ENCODE data around the gene PPP1R15A. TPM values are rescaled to one million over a fixed set of nuclear protein-coding genes. Genes with fewer than 3 reads are reported as not detected.
A peak's percentile ranks its signal among the peaks of the same experiment; 100 is the strongest.

Gene PPP1R15A
- total and polyA plus RNA-seq, 2 of the 8 experiments (the other 6 are each of a cell fraction or from before 2014, with no cell fraction given) = 4.1 to 14.0 TPM

- no peak overlapping the region for H3K23ac ChIP-seq (ENCODE audit: insufficient read length)
- H3K9me3 ChIP-seq (ENCODE audit: insufficient read depth in 2 of 2, low read depth in 1 of 2, low read length in 1 of 2) = no peaks in the 10 kb centered on the region
- H3K79me1 ChIP-seq (ENCODE audit: low read depth, low read length) = no peaks in the 10 kb centered on the region
- FAIRE-seq (no peak), DNase-seq (ENCODE audit: low read depth in 1 of 2, low spot score in 2 of 2) (no peak)
- H3K79me2 ChIP-seq (ENCODE audit: control insufficient read depth in 1 of 2, insufficient read depth in 2 of 2, low read length in 2 of 2) = no peaks in the 10 kb centered on the region
- H3K36me3 ChIP-seq (ENCODE audit: control insufficient read depth in 2 of 4, insufficient read depth in 4 of 4, low read length in 3 of 4) = peaks cover 0 to 16% (median 3%) of the 10 kb centered on the region in 4 experiments; a peak in 6 of 8 replicates
- H4K91ac ChIP-seq (replicated peaks; ENCODE audit: insufficient read length, low read length) = no peak overlapping the region
- H2BK15ac ChIP-seq (ENCODE audit: low read length) = no peak overlapping the region
- POLR2A ChIA-PET (ENCODE audit: partially characterized antibody) = interaction anchor here (1.2 to 2.2 kb wide), 3 partner anchors 15 to 40 kb away, joined by 4 to 8 read pairs (median 8); partner anchors contain the start of gene BCAT2
- no peak overlapping the region for H3K27ac ChIP-seq (ENCODE audit: low read depth, low read length)
- H4K20me1 ChIP-seq (replicated peaks in 1 of 2; ENCODE audit: control insufficient read depth in 1 of 2, insufficient read depth in 2 of 2, low read length in 2 of 2) = no peaks in the 10 kb centered on the region
- no peak overlapping the region for H3K4ac ChIP-seq (replicated peaks; ENCODE audit: insufficient read length, low read depth, low read length)
- H3K4me3 ChIP-seq (ENCODE audit: extremely low read depth in 1 of 4, insufficient read depth in 2 of 4, low read depth in 3 of 4, low read length in 4 of 4) = no peak overlapping the region
- H3K18ac ChIP-seq (ENCODE audit: extremely low read depth, low read length) = no peak overlapping the region
- H3K9ac ChIP-seq (replicated peaks in 1 of 4; ENCODE audit: extremely low read depth in 1 of 4, low read depth in 3 of 4, low read length in 3 of 4) = no peak overlapping the region
- no peak overlapping the region for H2AK5ac ChIP-seq (ENCODE audit: low read depth, low read length)
- H3K27me3 ChIP-seq (replicated peaks in 1 of 4; ENCODE audit: control insufficient read depth in 3 of 4, extremely low read depth in 1 of 4, insufficient read depth in 3 of 4, low read length in 3 of 4) = no peaks in the 10 kb centered on the region
- H2BK120ac ChIP-seq (replicated peaks; ENCODE audit: low read depth, low read length) = no peak overlapping the region
- no peak overlapping the region for H4K5ac ChIP-seq (ENCODE audit: insufficient read length, low read depth, low read length)
- peaks cover 0 to 2% (median 0%) of the 10 kb centered on the region in 4 experiments; a peak in 2 of 7 replicates for H3K4me1 ChIP-seq (replicated peaks in 1 of 4; ENCODE audit: control insufficient read depth in 3 of 4, insufficient read depth in 4 of 4, low read length in 3 of 4)
- CTCF ChIA-PET (ENCODE audit: partially characterized antibody) = interaction anchor here (1.0 to 4.5 kb wide), 4 partner anchors 9 to 46 kb away, joined by 5 to 21 read pairs (median 6); no protein-coding TSS in a partner anchor
- H2BK20ac ChIP-seq (ENCODE audit: low read length) = no peak overlapping the region
- H2BK5ac ChIP-seq (ENCODE audit: low read depth, low read length) = no peak overlapping the region
- H3K14ac ChIP-seq (ENCODE audit: insufficient read length) = no peak overlapping the region
- H2BK12ac ChIP-seq (ENCODE audit: low read depth, low read length) = 0 out of 2 replicates have a peak overlapping the region, but pooled peaks have one; percentile 71
- peaks cover 11% of the 10 kb centered on the region; the same call in 1 of the 2 replicates for H3K23me2 ChIP-seq (ENCODE audit: low read depth, low read length)
- H2AFZ ChIP-seq (ENCODE audit: low read length) = no peak overlapping the region
- 84% methylated on average over 5 of the region's 5 CpGs; no CpG with 5 or more reads in 1 of the 2 experiments for WGBS, 2 experiments (ENCODE audit: extremely low coverage in 1 of 2, insufficient coverage in 1 of 2, insufficient read length in 1 of 2, insufficient replicate concordance in 2 of 2, low coverage in 1 of 2, low lambda C conversion rate in 2 of 2, missing lambda C conversion rate in 1 of 2)
- no peak overlapping the region; a peak in 1 of 4 replicates for H3K4me2 ChIP-seq (ENCODE audit: insufficient read depth in 1 of 2, low read depth in 2 of 2, low read length in 2 of 2)
- no peak overlapping the region for H4K8ac ChIP-seq (ENCODE audit: extremely low read depth, insufficient read depth, low read length)
- no peak overlapping the region for H3K56ac ChIP-seq (replicated peaks; ENCODE audit: insufficient read length, low read depth, low read length)
- TF ChIP-seq POU5F1 (IDR thresholded peaks at IDR 0.05; ENCODE audit: low read depth, low read length) = no peak
- no peak for TF ChIP-seq RAD21 (IDR thresholded peaks at IDR 0.05 in 1 of 2, conservative IDR thresholded peaks at IDR 0.05 in 1 of 2; ENCODE audit: low read depth in 2 of 2, low read length in 2 of 2)
- TF ChIP-seq JUN (IDR thresholded peaks at IDR 0.05; ENCODE audit: low read depth, low read length) = no peak
- no peak for TF ChIP-seq BCL11A (IDR thresholded peaks at IDR 0.05; ENCODE audit: low read depth in 2 of 2, low read length in 2 of 2)
- no peak for TF ChIP-seq RFX5 (IDR thresholded peaks at IDR 0.05; ENCODE audit: borderline replicate concordance, low read depth, low read length)
- TF ChIP-seq KDM4A (IDR thresholded peaks at IDR 0.05; ENCODE audit: low read depth, low read length, severe bottlenecking) = no peak
- no peak for TF ChIP-seq NRF1 (IDR thresholded peaks at IDR 0.05; ENCODE audit: low read depth, low read length)
- no peak for TF ChIP-seq CTCF (IDR thresholded peaks at IDR 0.05; ENCODE audit: control extremely low read depth in 1 of 3, insufficient read depth in 1 of 3, low read depth in 1 of 3, low read length in 3 of 3)
- TF ChIP-seq TAF7 (optimal IDR thresholded peaks at IDR 0.05; ENCODE audit: borderline replicate concordance, low read depth, low read length) = no peak
- no peak for TF ChIP-seq KDM5A (IDR thresholded peaks at IDR 0.05; ENCODE audit: low read length)
- no peak for TF ChIP-seq ZNF274 (IDR thresholded peaks at IDR 0.05; ENCODE audit: borderline replicate concordance, extremely low read depth, low read length)
Measured at GRCh38 chr19:48833977-48834376, 38.2 kb upstream of the PPP1R15A start.

Data from H1 (cell line).